Smooth muscle cell (in vitro differentiated cells): ENCODE results near the gene LANCL3. TPM values are rescaled to one million over a fixed set of nuclear protein-coding genes. Genes with fewer than 3 reads are reported as not detected.

ENCODE experiments used
- DNase-seq: peaks from one replicate; lab custom pipeline; 2025; ENCODE audit not compliant: unreplicated experiment; lab: John Stamatoyannopoulos, UW
- H2AFZ ChIP-seq: fragments of 200-600 bp; sonication (generic); 2 replicates; pipeline ENCODE4 v1.6.0; 2016; ENCODE audit warnings: antibody characterized with exemption, low read depth, mild to moderate bottlenecking
- H3F3A ChIP-seq: fragments of 200-600 bp; sonication (generic); 2 replicates; pipeline ENCODE4 v1.6.0; 2017; ENCODE audit warnings: antibody characterized with exemption, low read depth
- H3K27ac ChIP-seq: fragments of 200-600 bp; sonication (generic); 2 replicates; pipeline ENCODE4 v1.5.1; 2016; ENCODE audit warnings: low read depth, mild to moderate bottlenecking
- H3K27me3 ChIP-seq: fragments of 200-600 bp; sonication (generic); 2 replicates; pipeline ENCODE4 v1.6.1; 2016; ENCODE audit warnings: low read depth, mild to moderate bottlenecking
- H3K36me3 ChIP-seq: fragments of 200-600 bp; sonication (generic); 2 replicates; pipeline ENCODE4 v1.5.1; 2016; ENCODE audit warnings: low read depth
- H3K4me1 ChIP-seq: fragments of 200-600 bp; sonication (generic); 2 replicates; pipeline ENCODE4 v1.5.1; 2016; ENCODE audit warnings: low read depth
- H3K4me2 ChIP-seq: fragments of 200-600 bp; sonication (generic); 2 replicates; pipeline ENCODE4 v1.6.0; 2016; ENCODE audit warnings: mild to moderate bottlenecking
- H3K4me3 ChIP-seq: fragments of 200-600 bp; sonication (generic); 2 replicates; pipeline ENCODE4 v1.5.1; 2016; ENCODE audit warnings: mild to moderate bottlenecking
- H3K79me2 ChIP-seq: fragments of 200-600 bp; sonication (generic); 2 replicates; pipeline ENCODE4 v1.6.0; 2016; ENCODE audit warnings: low read depth, mild to moderate bottlenecking
- H3K9ac ChIP-seq: fragments of 200-600 bp; sonication (generic); 2 replicates; pipeline ENCODE4 v1.6.0; 2016; ENCODE audit warnings: low read depth
- H3K9me3 ChIP-seq: fragments of 200-600 bp; sonication (generic); replicated peaks from 2 replicates; pipeline ENCODE4 v1.5.1; 2016; ENCODE audit warnings: low read depth
- H4K20me1 ChIP-seq: fragments of 200-600 bp; sonication (generic); 2 replicates; pipeline ENCODE4 v1.6.0; 2016; ENCODE audit warnings: low read depth
- CTCF ChIP-seq: fragments of 200-600 bp; sonication (generic); IDR thresholded peaks from 2 replicates; pipeline ENCODE4 v1.5.1; 2017; ENCODE audit warnings: borderline replicate concordance, mild to moderate bottlenecking, antibody characterized with exemption; ENCODE audit not compliant: insufficient read depth, poor library complexity, severe bottlenecking
- WGBS: methylation state at CpG from one replicate; pipeline ENCODE4 v1.1.7; 2016; ENCODE audit warnings: low lambda C conversion rate; 5-methylcytosine and 5-hydroxymethylcytosine counted together
- polyA plus RNA-seq: library from polyadenylated mRNA; unstranded; fragments of >200 nt; fragmentation: Nextera tagmentation; extraction: Ambion mirVana; gene quantifications from 2 replicates; pipeline ENCODE4 v1.2.1, GENCODE V29; 2016
- total RNA-seq: library from RNA; depleted of rRNA; stranded (reverse); fragments of >200 nt; gene quantifications from 2 replicates; pipeline ENCODE4 v1.2.3, GENCODE V29; 2014

Gene LANCL3
- total and polyA plus RNA-seq, 2 experiments from 2014 or later = 0.18 to 0.54 TPM

- 71% methylated on average over 2 of the region's 2 CpGs for WGBS
- Histone ChIP-seq H3K27me3 (no peaks in the 10 kb centered on the region), H4K20me1 (no peaks in the 10 kb centered on the region), H3K36me3 (no peaks in the 10 kb centered on the region), H3K79me2 (no peaks in the 10 kb centered on the region), H3K27ac (no peak overlapping the region), H3K9ac (no peak overlapping the region), H3K4me3 (no peak overlapping the region), H3K4me1 (no peaks in the 10 kb centered on the region), H3K9me3 (no peaks in the 10 kb centered on the region), H2AFZ (no peak overlapping the region), H3F3A (no peaks in the 10 kb centered on the region), H3K4me2 (no peak overlapping the region)
- no peak for TF ChIP-seq CTCF
- no peak for DNase-seq
Observed at GRCh38 chrX:37607243-37607642, 35.8 kb downstream of the LANCL3 start.

- no peaks in the 10 kb centered on the region for H3K4me1 ChIP-seq
- H3F3A ChIP-seq = no peaks in the 10 kb centered on the region
- no peak for DNase-seq
- H3K9me3 ChIP-seq = no peaks in the 10 kb centered on the region
- TF ChIP-seq CTCF = no peak
- no peaks in the 10 kb centered on the region for H3K36me3 ChIP-seq
- H3K27me3 ChIP-seq = no peaks in the 10 kb centered on the region
- 33% methylated on average over 2 of the region's 2 CpGs for WGBS
- H3K4me2 ChIP-seq = no peak overlapping the region
- H2AFZ ChIP-seq = no peak overlapping the region
- H3K79me2 ChIP-seq = no peaks in the 10 kb centered on the region
- H4K20me1 ChIP-seq = no peaks in the 10 kb centered on the region
- no peak overlapping the region for H3K27ac ChIP-seq
- no peak overlapping the region for H3K4me3 ChIP-seq
- no peak overlapping the region for H3K9ac ChIP-seq
Observed at GRCh38 chrX:37608156-37608555, 36.7 kb downstream of the LANCL3 start.

- Histone ChIP-seq H3F3A (no peaks in the 10 kb centered on the region), H3K27ac (no peak overlapping the region), H3K4me1 (no peaks in the 10 kb centered on the region), H3K4me2 (no peak overlapping the region), H3K9ac (no peak overlapping the region), H3K79me2 (no peaks in the 10 kb centered on the region), H3K36me3 (no peaks in the 10 kb centered on the region), H2AFZ (no peak overlapping the region), H3K27me3 (no peaks in the 10 kb centered on the region), H3K9me3 (no peaks in the 10 kb centered on the region), H4K20me1 (no peaks in the 10 kb centered on the region), H3K4me3 (no peak overlapping the region)
- no peak for TF ChIP-seq CTCF
- WGBS = 87% methylated on average over 1 of the region's 1 CpG
- DNase-seq = no peak
Observed at GRCh38 chrX:37609727-37610126, 38.3 kb downstream of the LANCL3 start.

GRCh38 chrX:37613933-37614332, 42.5 kb downstream of the LANCL3 start:
- no peaks in the 10 kb centered on the region for H3K27me3 ChIP-seq
- no peak for TF ChIP-seq CTCF
- no peak overlapping the region for H3K4me2 ChIP-seq
- H3K27ac ChIP-seq = no peak overlapping the region
- no peaks in the 10 kb centered on the region for H3K79me2 ChIP-seq
- H3K36me3 ChIP-seq = no peaks in the 10 kb centered on the region
- H3F3A ChIP-seq = no peaks in the 10 kb centered on the region
- no peaks in the 10 kb centered on the region for H3K9me3 ChIP-seq
- H3K4me3 ChIP-seq = no peak overlapping the region
- no peaks in the 10 kb centered on the region for H3K4me1 ChIP-seq
- no peak overlapping the region for H3K9ac ChIP-seq
- 65% methylated on average over 1 of the region's 1 CpG for WGBS
- no peak for DNase-seq
- H2AFZ ChIP-seq = no peak overlapping the region
- no peaks in the 10 kb centered on the region for H4K20me1 ChIP-seq
